Peyer's patch (tissue), 4 donors: ENCODE results near the gene SPDYC.

Experiments used
- CTCF ChIP-seq, 6 experiments: fragments of 450-650 bp in 4 of 6; fragments of 200-600 bp in 2 of 6; sonication (generic) in 1 of 6; IDR thresholded peaks; one replicate each; pipeline ENCODE4 v1.5.1; 2017 to 2019; ENCODE audit warnings: antibody characterized with exemption in 6 of 6, mild to moderate bottlenecking in 3 of 6, moderate library complexity in 1 of 6
- POLR2A ChIP-seq, 2 donors: fragments of 450-650 bp; IDR thresholded peaks; one replicate each; pipeline ENCODE4 v1.5.1; 2017; ENCODE audit warnings: antibody characterized with exemption in 2 of 2, mild to moderate bottlenecking in 2 of 2, moderate library complexity in 2 of 2

DNA sequence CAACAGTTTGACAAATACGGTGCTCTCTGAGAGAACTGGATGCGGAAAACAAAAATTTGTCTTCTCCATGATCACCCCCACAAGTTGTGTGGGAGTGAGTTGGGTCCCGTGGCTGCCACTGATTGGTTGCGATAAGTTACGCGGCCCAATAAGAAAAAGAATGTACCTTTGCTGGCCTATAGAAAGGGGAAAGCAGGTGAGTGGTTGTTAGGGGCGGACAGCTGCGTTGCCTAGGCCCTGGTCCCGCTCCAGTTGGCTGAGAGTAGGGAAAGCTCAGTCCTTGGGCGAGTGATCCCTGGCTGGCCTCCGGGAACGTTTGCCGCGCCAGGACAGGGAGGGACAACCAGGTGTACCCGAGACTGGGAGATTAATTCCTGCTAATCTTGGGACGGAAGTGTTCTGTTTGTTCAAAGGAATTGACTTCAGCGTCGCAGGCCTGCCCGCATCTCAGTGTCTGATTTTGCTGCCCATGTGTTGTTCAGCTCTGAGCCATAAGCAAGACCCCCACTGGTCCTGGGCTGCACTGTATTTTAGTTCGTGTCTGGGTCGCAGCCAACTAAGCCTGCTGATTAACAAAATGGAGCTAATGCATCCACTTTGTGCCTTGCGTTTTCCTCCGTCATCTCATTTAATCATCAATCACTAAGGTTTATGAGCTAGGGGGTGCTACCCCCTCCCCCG lies 34.9 kb upstream of the SPDYC start:
- peak; percentile 81 to 91 for TF ChIP-seq POLR2A (IDR thresholded peaks at IDR 0.05)
- TF ChIP-seq CTCF (IDR thresholded peaks at IDR 0.05): peak in 1 of 6 experiments; percentile 4
